Mammary microvascular endothelial cell (primary cell): ENCODE data around the gene HYOU1. TPM values are rescaled to one million over a fixed set of nuclear protein-coding genes. Genes with fewer than 3 reads are reported as not detected.

Experiments
- total RNA-seq: library from RNA; depleted of rRNA; stranded (reverse); fragments of >200 nt; gene quantifications from 2 replicates; pipeline ENCODE4 v1.2.3, GENCODE V29; 2015

Gene HYOU1
- total RNA-seq = 120 and 121 TPM in 2 replicates

GRCh38 chr11:119057000-119057769 lies at the start of gene HYOU1:
Gene HYOU1, minus strand, starts transcription at chr11:119057205. Its CDS starts 1,045 bp downstream, at chr11:119056160.

GRCh38 chr11:119101759-119102423 lies 44.9 kb upstream of the HYOU1 start, which contains the start of gene DPAGT1:
Gene DPAGT1, minus strand, starts transcription at chr11:119101853. Its CDS starts 198 bp downstream, at chr11:119101655.

GRCh38 chr11:119084663-119085436 lies 27.8 kb upstream of the HYOU1 start, which contains the start of gene HMBS:
Gene HMBS, plus strand, starts transcription at chr11:119084881. Its CDS starts 153 bp downstream, at chr11:119085034.

GRCh38 chr11:119067371-119068222 lies 10.6 kb upstream of the HYOU1 start, which contains the start of gene VPS11:
Gene VPS11, plus strand, starts transcription at chr11:119067818. Its CDS starts 6 bp downstream, at chr11:119067824.

GRCh38 chr11:119030329-119031047 lies 26.5 kb downstream of the HYOU1 start, which contains the start of gene SLC37A4:
Gene SLC37A4, minus strand, starts transcription at chr11:119030877.

GRCh38 chr11:119018074-119018938 lies 38.7 kb downstream of the HYOU1 start, which contains the start of the genes RPS25 and TRAPPC4:
Gene RPS25, minus strand, starts transcription at chr11:119018343. Its CDS starts 59 bp downstream, at chr11:119018284.
Gene TRAPPC4, plus strand, starts transcription at chr11:119018766. Its CDS starts 30 bp downstream, at chr11:119018796.

GRCh38 chr11:118997627-118998387 lies 59.2 kb downstream of the HYOU1 start, which contains the start of gene CENATAC:
Gene CENATAC, plus strand, starts transcription at chr11:118998138. Its CDS starts 60 bp downstream, at chr11:118998198.

Other genes with a start within 250 kb of the HYOU1 start
- not detected in 2 replicates for gene CXCR5, start 173.3 kb downstream of the HYOU1 start, total RNA-seq
- gene BCL9L, start 131.3 kb downstream of the HYOU1 start, total RNA-seq = 12.6 and 12.7 TPM in 2 replicates
- not detected in 2 replicates for gene UPK2, start 100.9 kb downstream of the HYOU1 start, total RNA-seq
- gene FOXR1, start 85.4 kb downstream of the HYOU1 start, total RNA-seq = not detected in 2 replicates
- gene CENATAC, start 59.1 kb downstream of the HYOU1 start, total RNA-seq = 5.7 and 5.9 TPM in 2 replicates
- gene RPS25, start 38.9 kb downstream of the HYOU1 start, total RNA-seq = 1,582 and 1,602 TPM in 2 replicates
- 68.0 and 84.3 TPM in 2 replicates for gene TRAPPC4, start 38.4 kb downstream of the HYOU1 start, total RNA-seq
- gene SLC37A4, start 26.3 kb downstream of the HYOU1 start, total RNA-seq = 17.9 and 22.6 TPM in 2 replicates
- 25.1 and 25.7 TPM in 2 replicates for gene VPS11, start 10.6 kb upstream of the HYOU1 start, total RNA-seq
- gene HMBS, start 27.7 kb upstream of the HYOU1 start, total RNA-seq = 9.1 and 14.7 TPM in 2 replicates
- gene DPAGT1, start 44.6 kb upstream of the HYOU1 start, total RNA-seq = 31.6 and 44.5 TPM in 2 replicates
- 7.3 and 10.4 TPM in 2 replicates for gene C2CD2L, start 50.1 kb upstream of the HYOU1 start, total RNA-seq
- gene HINFP, start 64.4 kb upstream of the HYOU1 start, total RNA-seq = 8.2 and 15.8 TPM in 2 replicates
- 0.10 TPM in 1 of 2 replicates, not detected in the other for gene ABCG4, start 91.8 kb upstream of the HYOU1 start, total RNA-seq
- 11.9 and 15.1 TPM in 2 replicates for gene NLRX1, start 111.5 kb upstream of the HYOU1 start, total RNA-seq
- gene NHERF4, start 128.3 kb upstream of the HYOU1 start, total RNA-seq = not detected in 2 replicates
- 17.1 and 20.5 TPM in 2 replicates for gene CBL, start 149.1 kb upstream of the HYOU1 start, total RNA-seq